H1 (cell line): Measurements from ENCODE around the gene TRIM31.

Experiments used
- BRCA1 ChIP-seq: IDR thresholded peaks from 2 replicates; pipeline ENCODE4 v1.6.1; 2012; ENCODE audit warnings: low read depth, low read length, improper control_type of control experiment
- EP300 ChIP-seq, 2 experiments: IDR thresholded peaks; 1 replicate in 1 of 2; 2 replicates in 1 of 2; pipeline ENCODE4 v1.6.1; 2011 to 2012; ENCODE audit warnings: low read depth in 2 of 2, low read length in 2 of 2, mild to moderate bottlenecking in 2 of 2, borderline replicate concordance in 1 of 2, inconsistent platforms in 1 of 2, moderate library complexity in 1 of 2
- EZH2 ChIP-seq: fragments of 200-600 bp; sonication (generic); IDR thresholded peaks from 2 replicates; pipeline ENCODE4 v1.7.1; 2012; ENCODE audit warnings: low read depth, mild to moderate bottlenecking, moderate library complexity, low read length, inconsistent platforms; ENCODE audit not compliant: severe bottlenecking
- HDAC6 ChIP-seq: IDR thresholded peaks from one replicate; pipeline ENCODE4 v1.7.1; 2012; ENCODE audit warnings: low read depth, mild to moderate bottlenecking, inconsistent platforms, low read length, moderate library complexity
- NRF1 ChIP-seq: IDR thresholded peaks from 2 replicates; pipeline ENCODE4 v1.6.1; 2011; ENCODE audit warnings: mild to moderate bottlenecking, low read depth, low read length, improper control_type of control experiment
- POLR2A ChIP-seq, 2 experiments: IDR thresholded peaks; 1 replicate in 1 of 2; 2 replicates in 1 of 2; pipeline ENCODE4 v1.6.1; 2011; ENCODE audit warnings: low read depth in 2 of 2, low read length in 2 of 2, mild to moderate bottlenecking in 2 of 2; ENCODE audit errors: control extremely low read depth in 1 of 2
- POLR2AphosphoS5 ChIP-seq: IDR thresholded peaks from 2 replicates; pipeline ENCODE4 v1.6.1; 2011; ENCODE audit warnings: low read depth, low read length
- RAD21 ChIP-seq, 2 experiments: IDR thresholded peaks in 1 of 2; conservative IDR thresholded peaks in 1 of 2; 2 replicates each; pipeline ENCODE4 v1.6.1; 2011; ENCODE audit warnings: low read depth in 2 of 2, low read length in 2 of 2, improper control_type of control experiment in 1 of 2, inconsistent platforms in 1 of 2, mild to moderate bottlenecking in 1 of 2, moderate library complexity in 1 of 2
- SIN3A ChIP-seq, 2 experiments: IDR thresholded peaks in 1 of 2; conservative IDR thresholded peaks in 1 of 2; 2 replicates each; pipeline ENCODE4 v1.6.1; 2011 to 2012; ENCODE audit warnings: low read length in 2 of 2, improper control_type of control experiment in 1 of 2, low read depth in 1 of 2, mild to moderate bottlenecking in 1 of 2
- TAF7 ChIP-seq: optimal IDR thresholded peaks from 2 replicates; pipeline ENCODE3; 2011; ENCODE audit warnings: low read depth, mild to moderate bottlenecking, inconsistent platforms, low read length, moderate library complexity, borderline replicate concordance
- TF ChIP-seq, protein P1 (sequence below), 3 experiments: IDR thresholded peaks; 1 replicate in 2 of 3; 2 replicates in 1 of 3; pipeline versions ENCODE4 v1.5.1 to v1.6.1; 2011; ENCODE audit warnings: low read length in 3 of 3, mild to moderate bottlenecking in 3 of 3, inconsistent platforms in 2 of 3, low read depth in 1 of 3, moderate library complexity in 1 of 3; ENCODE audit not compliant: insufficient read depth in 1 of 3; ENCODE audit errors: control extremely low read depth in 1 of 3

DNA sequence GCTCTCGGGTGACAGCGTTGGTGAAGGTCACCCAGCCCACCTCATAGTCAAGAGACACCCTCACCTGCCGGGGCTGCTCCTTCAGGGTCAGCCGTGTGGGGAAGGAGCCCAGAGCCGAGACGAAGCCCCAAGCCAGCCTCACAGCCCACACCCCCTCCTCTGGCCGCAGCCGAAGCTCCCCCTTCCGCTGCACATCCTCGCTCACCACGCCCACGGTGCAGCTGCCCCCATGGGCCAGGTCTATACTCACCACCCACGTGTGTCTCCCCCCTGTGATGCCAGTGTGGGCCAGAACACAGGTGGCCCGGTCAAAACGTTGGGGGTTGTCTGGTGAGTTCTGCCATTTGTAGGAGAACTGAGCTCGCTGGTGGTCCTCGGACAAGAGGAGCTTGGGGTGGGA lies 41.2 kb upstream of the TRIM31 start:
- TF ChIP-seq EZH2 (no peak), SIN3A (conservative IDR thresholded peaks at IDR 0.05 in 1 of 2, IDR thresholded peaks at IDR 0.05 in 1 of 2; ENCODE audit: low read depth in 1 of 2, low read length in 2 of 2) (no peak), EP300 (IDR thresholded peaks at IDR 0.05; ENCODE audit: borderline replicate concordance in 1 of 2, low read depth in 2 of 2, low read length in 2 of 2) (no peak), RAD21 (IDR thresholded peaks at IDR 0.05 in 1 of 2, conservative IDR thresholded peaks at IDR 0.05 in 1 of 2; ENCODE audit: low read depth in 2 of 2, low read length in 2 of 2) (no peak), HDAC6 (no peak), POLR2A (IDR thresholded peaks at IDR 0.05; ENCODE audit: control extremely low read depth in 1 of 2, low read depth in 2 of 2, low read length in 2 of 2) (no peak), POLR2AphosphoS5 (no peak), NRF1 (no peak), BRCA1 (no peak), TAF7 (no peak)
- TF ChIP-seq, protein P1, sequence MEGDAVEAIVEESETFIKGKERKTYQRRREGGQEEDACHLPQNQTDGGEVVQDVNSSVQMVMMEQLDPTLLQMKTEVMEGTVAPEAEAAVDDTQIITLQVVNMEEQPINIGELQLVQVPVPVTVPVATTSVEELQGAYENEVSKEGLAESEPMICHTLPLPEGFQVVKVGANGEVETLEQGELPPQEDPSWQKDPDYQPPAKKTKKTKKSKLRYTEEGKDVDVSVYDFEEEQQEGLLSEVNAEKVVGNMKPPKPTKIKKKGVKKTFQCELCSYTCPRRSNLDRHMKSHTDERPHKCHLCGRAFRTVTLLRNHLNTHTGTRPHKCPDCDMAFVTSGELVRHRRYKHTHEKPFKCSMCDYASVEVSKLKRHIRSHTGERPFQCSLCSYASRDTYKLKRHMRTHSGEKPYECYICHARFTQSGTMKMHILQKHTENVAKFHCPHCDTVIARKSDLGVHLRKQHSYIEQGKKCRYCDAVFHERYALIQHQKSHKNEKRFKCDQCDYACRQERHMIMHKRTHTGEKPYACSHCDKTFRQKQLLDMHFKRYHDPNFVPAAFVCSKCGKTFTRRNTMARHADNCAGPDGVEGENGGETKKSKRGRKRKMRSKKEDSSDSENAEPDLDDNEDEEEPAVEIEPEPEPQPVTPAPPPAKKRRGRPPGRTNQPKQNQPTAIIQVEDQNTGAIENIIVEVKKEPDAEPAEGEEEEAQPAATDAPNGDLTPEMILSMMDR (IDR thresholded peaks at IDR 0.05; ENCODE audit: control extremely low read depth in 1 of 3, insufficient read depth in 1 of 3, low read depth in 1 of 3, low read length in 3 of 3), result no peak
